Activated CD4-positive, CD25-positive, alpha-beta regulatory T cell treated with anti-CD3 and anti-CD28 coated beads, Interleukin-2, amount 50 U/mL, for 72 hours (primary cell): ENCODE measurements around the gene L3MBTL3.

Experiments used
- DNase-seq: peaks from one replicate; pipeline ENCODE4 v3.0.0; 2021

Gene L3MBTL3

DNA sequence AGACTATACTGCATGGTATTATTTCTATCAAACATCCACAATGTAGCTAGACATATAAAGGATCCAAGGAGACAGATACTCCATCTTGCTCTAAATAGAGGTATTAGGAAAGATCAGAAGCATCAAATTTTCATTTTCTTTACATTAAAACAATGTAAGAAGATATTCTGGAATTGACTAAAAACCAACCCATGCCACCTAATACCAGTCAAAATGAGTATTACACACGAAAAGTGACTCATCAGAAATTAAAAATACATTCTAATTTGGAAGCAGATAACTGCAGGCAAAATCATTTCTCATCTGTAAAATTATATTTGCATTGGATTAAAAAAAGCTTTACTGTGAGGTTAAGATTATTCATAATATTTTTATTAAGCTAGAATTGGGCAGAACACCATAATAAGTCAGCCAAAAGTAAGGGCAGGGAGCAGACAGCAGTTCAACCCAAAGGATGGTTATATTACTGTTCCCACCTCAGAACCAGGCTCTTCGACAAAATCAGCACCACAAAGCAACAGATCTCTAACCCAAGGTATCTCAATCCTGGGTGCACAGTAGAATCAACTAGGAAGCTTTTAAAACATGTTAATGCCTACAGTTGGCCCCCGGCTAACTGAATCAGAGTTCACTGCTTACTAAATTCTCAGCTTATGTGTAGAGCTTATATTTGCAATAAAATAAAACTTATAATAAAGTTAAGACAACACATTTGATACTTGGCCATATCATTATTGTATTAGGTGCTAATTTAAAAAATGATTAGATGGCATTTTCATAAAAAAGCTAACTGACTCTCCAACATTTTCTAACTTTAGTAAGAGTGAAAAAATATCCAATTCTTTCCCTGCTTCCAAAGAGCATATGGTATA is 169.2 kb downstream of the L3MBTL3 start:
- no peak for DNase-seq

- no peak for DNase-seq
Measured at GRCh38 chr6:130188207-130188899, 170.0 kb downstream of the L3MBTL3 start.

- DNase-seq = no peak
Measured at GRCh38 chr6:130189531-130190397, 171.4 kb downstream of the L3MBTL3 start.
